Neural cell (in vitro differentiated cells): ENCODE measurements around the gene C2CD3.

Experiments
- CTCF ChIP-seq: fragments of 450-650 bp; IDR thresholded peaks from 2 replicates; pipeline ENCODE4 v1.5.1; 2014; ENCODE audit warnings: antibody characterized with exemption, mild to moderate bottlenecking, moderate library complexity; ENCODE audit not compliant: poor library complexity, severe bottlenecking
- EP300 ChIP-seq: fragments of 450-650 bp; conservative IDR thresholded peaks from 2 replicates; pipeline ENCODE4 v1.6.1; 2014; ENCODE audit warnings: antibody characterized with exemption, mild to moderate bottlenecking, moderate library complexity; ENCODE audit not compliant: poor library complexity, severe bottlenecking
- EZH2 ChIP-seq: fragments of 200-600, 300-800 bp; shearing (Covaris generic), sonication (generic); IDR thresholded peaks from 2 replicates; pipeline ENCODE4 v1.6.1; 2014; ENCODE audit warnings: antibody characterized with exemption, low read length, borderline replicate concordance, mild to moderate bottlenecking; ENCODE audit not compliant: insufficient read depth, poor library complexity, severe bottlenecking
- MXI1 ChIP-seq: fragments of 450-650 bp; conservative IDR thresholded peaks from 2 replicates; pipeline ENCODE4 v1.6.1; 2014; ENCODE audit warnings: antibody characterized with exemption, mild to moderate bottlenecking; ENCODE audit not compliant: poor library complexity, severe bottlenecking
- POLR2AphosphoS5 ChIP-seq: IDR thresholded peaks from 2 replicates; pipeline ENCODE4 v1.6.1; 2012
- RAD21 ChIP-seq: fragments of 450-650 bp; conservative IDR thresholded peaks from 2 replicates; pipeline ENCODE4 v1.6.1; 2014; ENCODE audit warnings: antibody characterized with exemption, mild to moderate bottlenecking, moderate library complexity
- REST ChIP-seq: IDR thresholded peaks from 2 replicates; pipeline ENCODE4 v1.6.1; 2012; ENCODE audit warnings: borderline replicate concordance

- TF ChIP-seq CTCF (no peak), EZH2 (no peak), MXI1 (no peak), RAD21 (no peak), POLR2AphosphoS5 (no peak), REST (no peak), EP300 (no peak)
Measured at GRCh38 chr11:74100735-74101134, 70.1 kb downstream of the C2CD3 start.
